GM19395 (cell line): ENCODE data around the gene PCID2.

ENCODE experiments used
- ATAC-seq: cut with Tn5 transposase; IDR thresholded peaks from one replicate; pipeline ENCODE4 v1.9.1; 2021; ENCODE audit warnings: mild to moderate bottlenecking, moderate library complexity; ENCODE audit not compliant: unreplicated experiment

PCID2 gene

GRCh38 chr13:113220141-113220598 lies 11.7 kb upstream of the PCID2 start:
- no peak for ATAC-seq

- ATAC-seq, result no peak
Observed at GRCh38 chr13:113219256-113219940, 10.9 kb upstream of the PCID2 start.

GRCh38 chr13:113218586-113218985 lies 10.1 kb upstream of the PCID2 start:
- ATAC-seq, result no peak

GRCh38 chr13:113216254-113217048 lies 8.0 kb upstream of the PCID2 start:
- ATAC-seq, result no peak

GRCh38 chr13:113211774-113212173 lies 3.3 kb upstream of the PCID2 start:
- ATAC-seq, result no peak

- ATAC-seq, result no peak
Observed at GRCh38 chr13:113210833-113211232, 2.4 kb upstream of the PCID2 start.

GRCh38 chr13:113209759-113210421 lies 1.4 kb upstream of the PCID2 start:
- ATAC-seq, result peak; percentile 43

GRCh38 chr13:113209336-113209758 lies 878 bp upstream of the PCID2 start, which contains the start of gene CUL4A:
Gene CUL4A (plus strand): TSS chr13:113209613. CDS start chr13:113209628, 15 bp downstream.
- peak; percentile 44 for ATAC-seq

- peak; percentile 14 for ATAC-seq
Observed at GRCh38 chr13:113207890-113208420, 514 bp downstream of the PCID2 start.

- ATAC-seq, result no peak
Observed at GRCh38 chr13:113207460-113207859, 1.0 kb downstream of the PCID2 start.

- no peak for ATAC-seq
Observed at GRCh38 chr13:113205428-113205931, 3.0 kb downstream of the PCID2 start.

GRCh38 chr13:113204378-113204734 lies 4.1 kb downstream of the PCID2 start:
- ATAC-seq, result no peak

- ATAC-seq, result no peak
Observed at GRCh38 chr13:113203507-113204377, 4.7 kb downstream of the PCID2 start.

GRCh38 chr13:113202912-113203311 lies 5.6 kb downstream of the PCID2 start:
- no peak for ATAC-seq

GRCh38 chr13:113201815-113202214 lies 6.7 kb downstream of the PCID2 start:
- ATAC-seq, result no peak

- ATAC-seq, result no peak
Observed at GRCh38 chr13:113196970-113197737, 11.3 kb downstream of the PCID2 start.

- no peak for ATAC-seq
Observed at GRCh38 chr13:113195360-113195759, 13.1 kb downstream of the PCID2 start.

GRCh38 chr13:113192902-113193301 lies 15.6 kb downstream of the PCID2 start:
- ATAC-seq, result no peak

- ATAC-seq, result no peak
Observed at GRCh38 chr13:113192279-113192678, 16.2 kb downstream of the PCID2 start.
